ENCODE results near the gene RCC1.
"Not testable (repeated sequence)": the region's sequence is repeated elsewhere in the genome, so short reads cannot be mapped to it uniquely, and the experiment has no call there.

Gene RCC1

DNA sequence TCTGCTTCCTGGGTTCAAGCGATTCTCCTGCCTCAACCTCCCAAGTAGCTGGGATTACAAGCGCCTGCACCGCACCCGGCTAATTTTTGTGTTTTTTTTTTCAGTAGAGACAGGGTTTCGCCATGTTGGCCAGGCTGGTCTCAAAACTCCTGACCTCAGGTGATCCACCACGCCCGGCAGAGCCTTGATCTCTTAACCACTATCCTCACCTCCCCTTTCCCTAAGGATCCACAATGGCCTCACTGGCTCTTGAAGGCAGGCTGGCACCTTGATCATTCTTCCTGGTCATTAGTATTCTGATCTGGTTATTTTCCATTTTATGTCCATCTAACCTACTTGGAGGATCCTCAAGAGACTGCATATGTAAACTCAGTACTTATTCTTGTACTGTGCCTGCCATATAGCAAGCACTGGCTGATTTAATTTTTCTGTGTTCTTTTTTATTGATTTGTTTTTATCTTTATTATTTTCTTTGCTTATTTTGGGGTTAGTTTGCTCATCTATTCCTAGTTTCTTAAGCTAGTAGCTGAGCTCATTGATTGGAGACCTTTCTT lies 6.3 kb downstream of the RCC1 start:
- DNase-seq (ENCODE audit: low read depth) = no peak

DNA sequence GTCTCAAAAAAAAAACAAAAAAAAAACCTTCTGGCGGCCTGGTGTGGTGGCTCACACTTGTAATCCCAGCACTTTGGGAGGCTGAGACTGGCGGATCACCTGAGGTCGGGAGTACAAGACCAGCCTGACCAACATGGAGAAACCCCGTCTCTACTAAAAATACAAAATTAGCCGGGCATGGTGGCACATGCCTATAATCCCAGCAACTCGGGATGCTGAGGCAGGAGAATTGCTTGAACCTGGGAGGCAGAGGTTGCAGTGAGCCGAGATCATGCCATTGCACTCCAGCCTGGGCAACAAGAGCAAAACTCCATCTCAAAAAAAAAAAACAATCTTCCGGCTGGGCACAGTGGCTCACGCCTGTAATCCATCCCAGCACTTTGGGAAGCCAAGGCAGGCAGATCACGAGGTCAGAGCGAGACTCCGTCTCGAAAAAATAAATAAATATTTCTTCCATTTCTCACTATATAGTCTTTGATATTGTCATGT lies 8.6 kb downstream of the RCC1 start:
- DNase-seq (ENCODE audit: low read depth) = not testable (repeated sequence)

GRCh38 chr1:28516518-28516956 lies 10.7 kb downstream of the RCC1 start:
- DNase-seq (ENCODE audit: low read depth) = no peak

GRCh38 chr1:28517649-28517999 lies 11.8 kb downstream of the RCC1 start:
- DNase-seq (ENCODE audit: low read depth) = no peak

DNA sequence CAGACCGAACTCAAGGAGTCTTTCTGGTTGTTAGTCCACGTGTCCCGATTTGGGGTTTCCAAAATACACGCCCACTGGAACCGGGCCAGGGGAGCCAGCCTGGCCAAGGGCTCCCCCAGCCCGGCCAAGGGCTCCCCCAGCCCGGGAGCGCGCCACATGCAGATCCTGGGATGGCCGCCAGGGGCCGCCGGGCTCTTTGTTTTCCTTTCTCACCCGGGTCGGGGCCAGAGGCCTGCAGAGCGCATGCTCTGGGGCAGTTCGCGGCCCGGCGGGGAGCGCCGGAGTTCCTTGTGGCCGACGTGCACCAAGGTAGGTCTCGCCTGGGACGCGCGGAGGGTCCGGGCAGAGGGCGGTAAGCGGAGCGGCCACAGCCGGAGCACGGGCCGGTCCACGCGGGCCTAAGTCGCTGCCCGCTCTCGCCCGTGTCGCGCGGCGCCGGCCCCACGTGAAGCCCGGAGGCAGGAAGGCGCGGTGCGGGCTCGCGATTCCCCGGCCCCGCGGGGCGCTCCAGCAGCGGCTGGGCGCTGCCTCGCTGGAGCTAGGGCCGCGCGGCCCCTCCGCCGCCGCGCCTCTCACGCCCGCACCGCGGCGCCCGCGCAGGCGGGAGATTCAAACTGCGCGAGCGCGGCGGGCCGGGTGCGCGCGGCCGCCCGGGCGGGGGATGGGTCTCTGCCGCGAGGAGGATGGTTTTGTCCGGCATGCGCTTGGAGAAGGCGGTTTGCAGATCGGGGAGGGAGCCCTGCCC lies 12.3 kb downstream of the RCC1 start:
- peak; percentile 76 for DNase-seq (ENCODE audit: low read depth)

DNA sequence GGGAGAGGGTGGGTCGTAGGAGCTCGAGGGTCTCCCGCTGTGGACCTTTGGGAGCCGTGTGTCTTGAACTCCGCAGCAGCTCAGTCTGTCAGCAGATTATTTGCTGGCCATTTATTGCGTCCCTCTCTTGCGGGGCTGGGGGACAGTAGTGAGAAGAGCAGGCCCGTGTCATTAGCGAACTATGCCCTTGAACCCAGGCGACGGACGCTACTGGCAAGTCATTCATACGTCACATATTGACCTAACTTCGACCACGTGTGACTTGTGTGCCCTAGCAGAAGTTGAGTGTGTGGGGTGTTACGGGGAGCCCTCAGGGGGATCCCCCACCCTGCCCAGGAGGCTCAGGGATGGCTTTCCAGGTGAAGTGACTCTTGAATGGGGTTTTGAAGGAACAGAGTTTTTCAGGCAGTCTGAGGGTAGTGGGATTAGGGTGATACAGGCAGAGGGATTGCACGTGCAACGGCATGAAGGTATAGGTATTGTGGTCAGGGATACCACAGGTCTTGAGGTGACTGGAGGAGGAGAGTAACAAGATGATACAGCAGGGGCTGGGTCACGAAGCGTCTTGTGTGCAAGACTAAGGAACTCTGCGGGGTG lies 13.0 kb downstream of the RCC1 start:
- no peak for DNase-seq (ENCODE audit: low read depth)

DNA sequence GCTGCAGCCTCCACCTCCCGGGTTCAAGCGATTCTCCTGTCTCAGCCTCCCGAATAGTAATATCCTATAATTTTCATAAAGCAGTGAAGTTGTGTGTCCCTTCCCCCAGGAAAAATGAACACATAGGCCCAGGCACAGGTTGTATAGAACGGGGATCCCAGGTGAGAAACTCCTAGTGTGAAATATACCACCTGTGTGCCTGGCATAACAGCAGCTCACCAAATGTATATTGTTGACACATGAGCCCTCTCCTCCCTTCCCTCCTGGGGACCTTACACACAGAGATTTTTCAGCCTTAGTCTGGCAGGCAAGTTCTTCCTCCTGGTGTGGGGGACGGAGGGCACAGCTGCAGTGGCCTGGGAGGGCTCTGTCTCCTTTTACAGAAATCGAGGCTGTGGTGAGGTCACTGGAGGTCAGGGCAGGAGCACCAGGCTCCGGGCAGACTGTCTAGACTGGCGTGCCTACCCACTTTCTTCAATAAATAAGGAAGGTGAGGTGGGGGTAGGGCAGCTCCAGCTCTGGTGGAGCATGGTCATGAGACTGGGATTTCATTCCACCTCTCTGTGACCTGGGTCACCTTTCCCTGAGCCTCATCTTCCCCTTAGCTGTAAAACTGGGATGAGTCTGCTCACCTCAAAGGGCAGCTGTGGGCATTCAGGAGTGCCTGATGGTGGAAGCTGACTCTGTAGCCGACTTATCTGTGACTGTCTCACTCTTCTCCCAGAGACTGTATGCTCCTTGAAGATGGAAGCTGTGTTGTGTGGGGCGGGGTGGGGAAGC lies 14.3 kb downstream of the RCC1 start:
- DNase-seq (ENCODE audit: low read depth) = no peak

DNA sequence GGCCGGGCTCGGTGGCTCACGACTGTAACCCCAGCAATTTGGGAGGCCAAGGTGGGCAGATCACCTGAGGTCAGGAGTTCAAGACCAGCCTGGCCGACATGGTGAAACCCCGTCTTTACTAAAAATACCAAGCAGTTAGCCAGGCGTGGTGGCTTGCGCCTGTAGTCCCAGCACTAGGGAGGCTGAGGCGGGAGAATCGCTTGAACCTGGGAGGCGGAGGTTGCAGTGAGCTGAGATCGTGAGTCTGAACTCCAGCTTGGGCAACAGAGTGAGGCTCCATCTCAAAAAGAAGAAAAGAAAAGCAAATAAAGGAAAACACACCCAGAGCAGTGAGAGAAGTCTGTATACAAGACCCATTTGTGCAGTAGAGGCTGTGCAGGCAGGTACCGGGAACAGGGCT lies 15.0 kb downstream of the RCC1 start:
- not testable (repeated sequence) for DNase-seq (ENCODE audit: low read depth)

- DNase-seq (ENCODE audit: low read depth) = no peak
Measured at GRCh38 chr1:28521502-28522164, 15.8 kb downstream of the RCC1 start.

- not testable (repeated sequence) for DNase-seq (ENCODE audit: low read depth)
Measured at GRCh38 chr1:28522537-28522936, 16.7 kb downstream of the RCC1 start.

- not testable (repeated sequence) for DNase-seq (ENCODE audit: low read depth)
Measured at GRCh38 chr1:28525002-28525642, 19.3 kb downstream of the RCC1 start.

DNA sequence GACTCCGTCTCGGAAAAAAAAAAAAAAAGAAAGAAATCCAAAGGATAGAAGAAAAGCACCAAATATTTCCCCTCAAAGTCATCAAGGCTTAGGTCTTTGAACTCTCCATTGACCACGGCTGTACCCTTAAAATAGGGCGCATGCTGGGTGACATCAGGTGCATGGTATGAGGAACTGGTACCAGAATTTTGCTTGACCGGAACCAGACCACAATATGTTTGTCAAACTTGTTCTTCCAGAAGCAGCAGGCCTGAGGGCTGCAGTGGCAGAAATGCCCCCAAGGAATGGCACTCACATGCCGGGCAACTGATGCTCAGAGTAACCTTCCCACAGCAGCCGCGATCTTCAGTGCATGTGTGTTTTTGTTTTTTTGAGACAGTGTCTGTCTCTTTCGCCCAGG lies 21.0 kb downstream of the RCC1 start:
- no peak for DNase-seq (ENCODE audit: low read depth)

GRCh38 chr1:28530456-28530855 lies 24.6 kb downstream of the RCC1 start:
- DNase-seq (ENCODE audit: low read depth) = no peak

- no peak for DNase-seq (ENCODE audit: low read depth)
Measured at GRCh38 chr1:28534671-28535070, 28.8 kb downstream of the RCC1 start.

- no peak for DNase-seq (ENCODE audit: low read depth)
Measured at GRCh38 chr1:28535180-28535579, 29.3 kb downstream of the RCC1 start.

GRCh38 chr1:28537457-28538199 lies 31.8 kb downstream of the RCC1 start:
- no peak for DNase-seq (ENCODE audit: low read depth)

GRCh38 chr1:28538286-28538685 lies 32.4 kb downstream of the RCC1 start:
- no peak for DNase-seq (ENCODE audit: low read depth)

DNA sequence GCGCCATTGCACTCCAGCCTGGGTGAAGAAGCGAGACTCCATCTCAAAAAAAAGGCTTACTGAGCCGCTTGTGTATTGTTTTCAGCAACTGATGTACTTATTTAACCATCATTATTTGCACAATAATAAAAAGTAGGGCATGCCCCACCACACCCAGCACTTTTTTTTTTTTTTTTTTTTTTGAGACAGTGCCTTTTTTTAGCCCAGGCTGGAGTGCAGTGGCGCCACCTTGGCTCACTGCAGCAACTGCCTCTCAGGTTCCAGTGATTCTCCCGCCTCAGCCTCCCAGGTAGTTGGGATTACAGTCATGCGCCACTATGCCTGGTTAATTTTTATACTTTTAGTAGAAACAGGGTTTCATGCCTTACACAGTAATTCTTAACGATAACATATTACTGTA lies 34.8 kb downstream of the RCC1 start:
- DNase-seq (ENCODE audit: low read depth) = no peak

DNA sequence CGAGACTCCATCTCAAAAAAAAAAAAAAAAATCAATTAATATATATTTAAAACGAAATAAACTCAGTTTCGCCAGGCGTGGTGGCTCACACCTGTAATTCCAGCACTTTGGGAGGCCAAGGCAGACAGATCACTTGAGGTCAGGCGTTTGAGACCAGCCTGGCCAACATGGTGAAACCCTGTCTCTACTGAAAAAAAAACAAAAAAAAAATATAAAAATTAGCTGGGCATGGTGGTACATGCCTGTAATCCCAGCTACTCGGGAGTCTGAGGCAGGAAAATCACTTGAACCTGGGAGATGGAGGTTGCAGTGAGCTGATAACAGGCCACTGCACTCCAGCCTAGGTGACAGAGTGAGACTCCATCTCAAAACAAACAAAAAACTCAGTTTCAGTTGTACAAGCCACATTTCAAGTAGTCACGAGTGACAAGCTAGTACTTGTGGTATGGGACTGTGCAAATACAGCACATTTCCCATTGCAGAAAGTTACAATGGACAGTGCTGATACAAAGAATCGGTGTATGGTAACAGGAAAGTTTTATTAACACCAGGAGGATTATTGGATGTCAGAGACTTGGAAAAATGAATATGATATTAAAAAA lies 35.7 kb downstream of the RCC1 start:
- not testable (repeated sequence) for DNase-seq (ENCODE audit: low read depth)

GRCh38 chr1:28545246-28545628 lies 39.4 kb downstream of the RCC1 start:
- no peak for DNase-seq (ENCODE audit: low read depth)

Measured in stimulated activated CD8-positive, alpha-beta memory T cell treated with anti-CD3 and anti-CD28 coated beads, Interleukin-12 subunit alpha, Interleukin-12 subunit beta, amount 100 ng/mL, for 4 hours (primary cell).